ENCODE measurements around the gene KAZALD1. TPM values are rescaled to one million over a fixed set of nuclear protein-coding genes. Genes with fewer than 3 reads are reported as not detected.

Gene KAZALD1
- total RNA-seq, 1 experiment from 2014 or later = 1.8 TPM

DNA sequence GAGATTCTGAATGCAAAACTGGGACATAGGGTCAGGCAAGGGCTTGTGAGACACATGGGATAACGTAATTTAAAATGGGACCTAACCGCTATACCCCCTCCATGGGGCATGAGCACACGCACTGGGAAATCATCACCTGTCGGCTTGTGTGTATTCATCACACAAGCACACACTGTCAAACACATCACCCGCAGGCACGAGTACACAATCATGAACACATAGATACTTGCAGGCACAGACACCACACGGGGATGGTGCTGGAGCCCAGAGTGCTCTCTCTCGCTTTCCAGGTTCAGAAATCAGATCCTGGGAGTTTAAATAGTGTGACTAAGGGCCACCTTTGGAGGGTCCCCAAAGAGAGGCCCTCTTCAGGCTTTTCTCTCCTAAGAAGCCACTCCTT, 49.8 kb downstream of the KAZALD1 start:
- Mint-ChIP-seq H3K27me3 (ENCODE audit: unreplicated experiment) (peaks cover 43% of the 10 kb centered on the region), H3K4me1 (ENCODE audit: low read depth, unreplicated experiment) (no peaks in the 10 kb centered on the region), H3K9me3 (ENCODE audit: low read depth, unreplicated experiment) (no peaks in the 10 kb centered on the region), H3K4me3 (ENCODE audit: low read depth, unreplicated experiment) (no peak overlapping the region), H3K27ac (ENCODE audit: unreplicated experiment) (no peak overlapping the region), H3K36me3 (ENCODE audit: insufficient read depth, unreplicated experiment) (peaks cover 4% of the 10 kb centered on the region)
- no peak for DNase-seq
- CTCF ChIA-PET = no interaction called here
- no TSS peak for BruUV-seq (replicated peaks)
- intact Hi-C loops (cut with micrococcal nuclease; ENCODE audit: unreplicated experiment) = no loop called here
- TF ChIP-seq, protein P1, sequence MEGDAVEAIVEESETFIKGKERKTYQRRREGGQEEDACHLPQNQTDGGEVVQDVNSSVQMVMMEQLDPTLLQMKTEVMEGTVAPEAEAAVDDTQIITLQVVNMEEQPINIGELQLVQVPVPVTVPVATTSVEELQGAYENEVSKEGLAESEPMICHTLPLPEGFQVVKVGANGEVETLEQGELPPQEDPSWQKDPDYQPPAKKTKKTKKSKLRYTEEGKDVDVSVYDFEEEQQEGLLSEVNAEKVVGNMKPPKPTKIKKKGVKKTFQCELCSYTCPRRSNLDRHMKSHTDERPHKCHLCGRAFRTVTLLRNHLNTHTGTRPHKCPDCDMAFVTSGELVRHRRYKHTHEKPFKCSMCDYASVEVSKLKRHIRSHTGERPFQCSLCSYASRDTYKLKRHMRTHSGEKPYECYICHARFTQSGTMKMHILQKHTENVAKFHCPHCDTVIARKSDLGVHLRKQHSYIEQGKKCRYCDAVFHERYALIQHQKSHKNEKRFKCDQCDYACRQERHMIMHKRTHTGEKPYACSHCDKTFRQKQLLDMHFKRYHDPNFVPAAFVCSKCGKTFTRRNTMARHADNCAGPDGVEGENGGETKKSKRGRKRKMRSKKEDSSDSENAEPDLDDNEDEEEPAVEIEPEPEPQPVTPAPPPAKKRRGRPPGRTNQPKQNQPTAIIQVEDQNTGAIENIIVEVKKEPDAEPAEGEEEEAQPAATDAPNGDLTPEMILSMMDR (IDR thresholded peaks at IDR 0.05; ENCODE audit: unreplicated experiment) = no peak

DNA sequence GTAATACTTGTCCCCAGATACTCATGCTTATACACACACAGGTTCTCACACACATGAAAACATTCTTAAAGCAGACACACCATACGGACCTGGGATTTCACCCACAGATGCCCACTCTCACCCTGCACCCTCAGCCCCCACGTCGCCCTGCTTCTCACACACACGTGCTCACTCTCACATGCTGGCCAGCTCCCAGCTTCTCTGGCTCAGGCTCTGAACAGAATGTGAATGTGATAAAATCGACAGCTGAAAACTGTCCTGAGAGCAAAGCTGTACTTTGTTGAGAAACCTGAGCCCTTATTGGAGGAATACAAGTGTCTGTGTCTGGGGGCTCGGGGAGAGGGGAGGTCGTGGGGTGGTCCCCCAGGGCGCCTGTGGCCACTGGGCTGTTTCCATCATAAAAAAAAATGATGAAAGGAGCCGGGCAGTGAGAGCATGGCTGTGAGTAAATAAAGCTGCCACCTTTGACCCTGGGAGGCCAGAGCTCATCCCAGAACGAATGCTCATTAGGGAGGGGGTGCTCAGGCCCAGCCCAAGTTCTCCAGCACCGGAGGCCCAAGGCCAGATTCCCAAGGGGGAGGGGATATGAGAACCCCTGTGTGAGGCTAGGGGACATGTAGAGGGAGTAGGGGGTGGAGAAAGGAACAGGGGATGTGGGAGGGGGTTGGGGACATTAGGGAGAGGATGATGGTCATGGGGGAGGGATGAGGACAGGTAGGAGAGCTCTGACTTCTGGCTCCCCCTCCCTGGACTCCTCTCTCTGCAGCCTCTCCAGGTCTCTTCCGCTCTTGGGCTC, 51.2 kb downstream of the KAZALD1 start:
- no peaks in the 10 kb centered on the region for H3K4me1 Mint-ChIP-seq (ENCODE audit: low read depth, unreplicated experiment)
- no peak for DNase-seq
- H3K27me3 Mint-ChIP-seq (ENCODE audit: unreplicated experiment) = peaks cover 31% of the 10 kb centered on the region
- TF ChIP-seq, protein P1 (IDR thresholded peaks at IDR 0.05; ENCODE audit: unreplicated experiment) = no peak
- intact Hi-C loops (cut with micrococcal nuclease; ENCODE audit: unreplicated experiment) = no loop called here
- H3K9me3 Mint-ChIP-seq (ENCODE audit: low read depth, unreplicated experiment) = no peaks in the 10 kb centered on the region
- no TSS peak for BruUV-seq (replicated peaks)
- H3K27ac Mint-ChIP-seq (ENCODE audit: unreplicated experiment) = no peak overlapping the region
- CTCF ChIA-PET = no interaction called here
- peaks cover 4% of the 10 kb centered on the region for H3K36me3 Mint-ChIP-seq (ENCODE audit: insufficient read depth, unreplicated experiment)
- H3K4me3 Mint-ChIP-seq (ENCODE audit: low read depth, unreplicated experiment) = no peak overlapping the region

DNA sequence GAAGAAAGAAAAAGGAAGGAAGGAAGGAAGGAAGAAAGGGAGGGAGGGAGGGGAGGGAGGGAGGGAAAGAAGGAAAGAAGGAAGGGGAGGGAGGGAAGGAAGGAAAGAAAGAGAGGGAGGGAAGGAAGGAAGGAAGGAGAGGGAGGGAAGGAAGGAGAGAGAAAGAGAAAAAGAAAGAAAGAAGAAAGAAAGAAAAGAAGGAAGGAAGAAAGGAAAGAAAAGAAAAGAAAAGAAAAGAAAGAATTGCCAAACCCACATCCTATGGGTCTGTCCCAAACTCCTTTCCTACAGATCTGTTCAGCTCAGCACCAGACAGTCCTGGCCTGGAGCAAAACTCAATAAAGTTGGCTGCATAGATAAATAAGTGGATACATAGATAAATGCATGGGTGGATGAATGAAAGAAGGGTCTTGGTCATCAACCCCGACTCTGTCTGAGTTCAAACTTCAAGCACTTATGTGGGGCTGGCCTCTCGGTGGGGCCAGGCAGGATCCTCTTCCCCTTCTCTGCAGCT, 52.2 kb downstream of the KAZALD1 start:
- Mint-ChIP-seq H3K27ac (ENCODE audit: unreplicated experiment) (no peak overlapping the region), H3K4me3 (ENCODE audit: low read depth, unreplicated experiment) (no peak overlapping the region), H3K36me3 (ENCODE audit: insufficient read depth, unreplicated experiment) (peaks cover 4% of the 10 kb centered on the region), H3K9me3 (ENCODE audit: low read depth, unreplicated experiment) (no peaks in the 10 kb centered on the region), H3K4me1 (ENCODE audit: low read depth, unreplicated experiment) (no peaks in the 10 kb centered on the region), H3K27me3 (ENCODE audit: unreplicated experiment) (peaks cover 31% of the 10 kb centered on the region)
- BruUV-seq (replicated peaks) = no TSS peak
- TF ChIP-seq, protein P1 (IDR thresholded peaks at IDR 0.05; ENCODE audit: unreplicated experiment) = no peak
- CTCF ChIA-PET = no interaction called here
- intact Hi-C loops (cut with micrococcal nuclease; ENCODE audit: unreplicated experiment) = no loop called here
- no peak for DNase-seq

DNA sequence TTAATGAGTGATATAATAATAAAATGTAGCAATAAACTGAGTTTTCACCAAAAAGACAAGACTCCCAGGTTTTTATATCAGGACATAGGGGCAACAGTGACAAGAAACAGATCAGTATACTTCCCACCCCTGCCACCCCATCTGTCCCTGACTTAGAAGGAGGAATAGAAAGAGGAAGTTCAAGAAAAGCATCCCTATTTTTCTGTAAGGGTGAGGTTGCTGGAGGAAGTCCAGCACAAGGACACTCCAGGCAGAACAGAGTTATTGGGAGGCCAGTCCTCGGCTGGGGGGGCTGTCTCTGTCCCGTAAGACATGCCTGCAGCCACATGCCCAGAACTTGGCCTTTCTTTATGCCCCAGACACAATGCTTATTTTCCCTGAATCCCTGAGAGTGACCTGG, 52.9 kb downstream of the KAZALD1 start:
- Mint-ChIP-seq H3K27me3 (ENCODE audit: unreplicated experiment) (peaks cover 31% of the 10 kb centered on the region), H3K36me3 (ENCODE audit: insufficient read depth, unreplicated experiment) (peaks cover 4% of the 10 kb centered on the region), H3K4me1 (ENCODE audit: low read depth, unreplicated experiment) (no peaks in the 10 kb centered on the region), H3K4me3 (ENCODE audit: low read depth, unreplicated experiment) (no peak overlapping the region), H3K9me3 (ENCODE audit: low read depth, unreplicated experiment) (no peaks in the 10 kb centered on the region), H3K27ac (ENCODE audit: unreplicated experiment) (no peak overlapping the region)
- no peak for DNase-seq
- intact Hi-C loops (cut with micrococcal nuclease; ENCODE audit: unreplicated experiment) = no loop called here
- TF ChIP-seq, protein P1 (IDR thresholded peaks at IDR 0.05; ENCODE audit: unreplicated experiment) = no peak
- no TSS peak for BruUV-seq (replicated peaks)
- CTCF ChIA-PET = no interaction called here

Other genes with a start within 250 kb of the KAZALD1 start
- 17.6 and 18.3 TPM in 2 replicates for gene SLF2, start 149.0 kb upstream of the KAZALD1 start, total RNA-seq (2022)
- gene SEMA4G, start 92.5 kb upstream of the KAZALD1 start, total RNA-seq (2022) = 15.9 and 20.6 TPM in 2 replicates
- 42.7 and 44.7 TPM in 2 replicates for gene MRPL43, start 74.5 kb upstream of the KAZALD1 start, total RNA-seq (2022)
- 13.8 and 14.7 TPM in 2 replicates for gene TWNK, start 74.4 kb upstream of the KAZALD1 start, total RNA-seq (2022)
- gene LZTS2, start 62.2 kb upstream of the KAZALD1 start, total RNA-seq (2022) = 23.7 TPM in 2 replicates
- 1.2 and 1.3 TPM in 2 replicates for gene PDZD7, start 30.9 kb upstream of the KAZALD1 start, total RNA-seq (2022)
- gene SFXN3, start 30.8 kb upstream of the KAZALD1 start, total RNA-seq (2022) = 27.5 and 37.7 TPM in 2 replicates
- gene TLX1, start 69.3 kb downstream of the KAZALD1 start, total RNA-seq (2022) = not detected in 2 replicates
- gene LBX1, start 167.5 kb downstream of the KAZALD1 start, total RNA-seq (2022) = not detected in 2 replicates